ENCODE data around the gene GLCCI1. TPM values are rescaled to one million over a fixed set of nuclear protein-coding genes. Genes with fewer than 3 reads are reported as not detected.
"Not testable (repeated sequence)": the region's sequence is repeated elsewhere in the genome, so short reads cannot be mapped to it uniquely, and the experiment has no call there.

Gene GLCCI1
- total RNA-seq, 1 experiment from 2014 or later, result 3.1 TPM

- no peak for DNase-seq (ENCODE audit: low read depth)
These were observed 21.2 kb downstream of the GLCCI1 start for GRCh38 chr7:7989616-7990440.

- DNase-seq (ENCODE audit: low read depth), result no peak
These were observed 21.8 kb downstream of the GLCCI1 start for GRCh38 chr7:7990441-7990761.

GRCh38 chr7:7992506-7992905, 23.9 kb downstream of the GLCCI1 start:
- no peak for DNase-seq (ENCODE audit: low read depth)

- DNase-seq (ENCODE audit: low read depth), result not testable (repeated sequence)
These were observed 26.8 kb downstream of the GLCCI1 start for GRCh38 chr7:7995348-7995747.

GRCh38 chr7:7996568-7996967, 28.0 kb downstream of the GLCCI1 start:
- no peak for DNase-seq (ENCODE audit: low read depth)

DNA sequence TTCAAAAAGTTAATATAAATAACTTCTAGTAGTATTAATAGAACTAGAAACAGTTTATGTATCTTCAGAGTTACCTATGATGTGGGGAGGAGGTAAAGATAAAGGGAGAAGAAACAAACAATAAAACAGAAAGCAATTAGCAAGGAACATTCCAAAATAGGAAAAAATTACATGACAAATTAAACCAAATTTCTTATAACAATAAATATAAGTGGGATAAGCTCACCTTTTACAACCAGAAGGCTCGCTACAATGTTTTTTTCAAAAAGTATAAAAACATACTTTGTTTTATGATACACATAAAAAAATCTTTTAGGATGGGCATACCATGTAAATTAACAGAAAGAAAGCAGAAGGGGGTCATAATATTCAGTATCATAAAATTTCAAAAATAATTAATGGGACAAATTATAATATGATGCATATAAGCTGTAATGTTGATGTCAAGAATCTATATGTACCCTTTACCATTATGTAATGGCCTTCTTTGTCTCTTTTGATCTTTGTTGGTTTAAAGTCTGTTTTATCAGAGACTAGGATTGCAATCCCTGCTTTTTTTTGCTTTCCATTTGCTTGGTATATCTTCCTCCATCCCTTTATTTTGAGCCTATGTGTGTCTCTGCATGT, 31.8 kb downstream of the GLCCI1 start:
- no peak for DNase-seq (ENCODE audit: low read depth)

- no peak for DNase-seq (ENCODE audit: low read depth)
These were observed 34.5 kb downstream of the GLCCI1 start for GRCh38 chr7:8003077-8003476.

DNA sequence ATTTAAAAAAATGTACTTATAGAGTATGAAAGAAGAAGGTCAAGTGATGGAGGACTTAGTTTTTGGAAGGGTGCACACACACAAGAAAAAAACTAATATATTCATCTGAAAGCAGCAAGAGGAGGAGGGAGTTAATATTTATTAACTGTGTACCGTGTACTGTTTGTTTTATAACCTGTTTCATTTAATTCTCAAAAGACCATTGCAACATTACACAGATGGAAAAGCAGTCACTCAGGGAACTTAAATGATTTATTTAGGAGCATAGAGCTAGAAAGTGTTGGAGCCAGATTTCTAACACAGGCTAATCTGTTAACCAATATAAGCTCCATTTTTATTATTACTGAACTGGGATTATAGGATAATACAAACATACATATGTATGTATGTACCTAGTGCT, 36.7 kb downstream of the GLCCI1 start:
- DNase-seq (ENCODE audit: low read depth), result no peak

GRCh38 chr7:8014399-8014798, 45.8 kb downstream of the GLCCI1 start:
- DNase-seq (ENCODE audit: low read depth), result no peak

- DNase-seq (ENCODE audit: low read depth), result no peak
These were observed 46.6 kb downstream of the GLCCI1 start for GRCh38 chr7:8015100-8015745.

DNA sequence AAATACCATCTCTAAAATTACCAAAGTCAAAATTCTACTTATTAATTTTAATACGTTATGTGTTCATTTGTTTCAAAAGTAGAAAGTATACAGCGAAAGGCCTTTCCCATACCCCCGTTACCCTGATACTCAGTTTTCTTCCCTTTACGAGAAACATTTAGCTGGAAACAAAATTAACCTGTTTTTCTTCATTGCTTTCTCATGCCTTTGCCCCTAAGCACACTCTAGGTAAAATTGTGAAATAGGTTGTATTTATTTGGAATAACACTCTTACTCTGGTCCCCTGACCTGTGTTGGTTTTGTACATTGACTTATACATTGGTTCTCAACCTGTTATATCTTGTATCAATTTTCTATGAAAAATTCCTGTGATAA, 47.1 kb downstream of the GLCCI1 start:
- DNase-seq (ENCODE audit: low read depth), result no peak

DNA sequence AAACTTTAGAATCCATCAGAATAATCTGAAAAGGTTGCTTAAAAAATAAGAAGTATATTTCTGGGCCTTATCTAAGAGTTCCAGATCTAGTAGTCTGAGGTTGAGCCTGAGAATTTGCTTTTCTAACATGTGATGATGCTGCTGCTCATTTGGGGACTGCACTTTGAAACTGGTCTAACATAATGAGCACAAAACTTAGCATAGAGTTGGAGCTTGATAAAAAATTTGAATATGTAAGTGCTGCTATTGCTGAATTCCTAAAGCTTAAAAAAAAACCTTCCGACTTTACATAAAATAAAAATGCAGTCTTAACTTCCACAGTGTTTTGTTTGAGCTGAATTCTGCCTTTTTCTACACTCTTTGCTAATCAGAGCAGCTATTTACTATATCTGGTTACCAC, 48.8 kb downstream of the GLCCI1 start:
- no peak for DNase-seq (ENCODE audit: low read depth)

- DNase-seq (ENCODE audit: low read depth), result no peak
These were observed 50.4 kb downstream of the GLCCI1 start for GRCh38 chr7:8018961-8019360.

GRCh38 chr7:8022628-8023027, 54.0 kb downstream of the GLCCI1 start:
- DNase-seq (ENCODE audit: low read depth), result no peak

- no peak for DNase-seq (ENCODE audit: low read depth)
These were observed 66.6 kb downstream of the GLCCI1 start for GRCh38 chr7:8035192-8035591.

DNA sequence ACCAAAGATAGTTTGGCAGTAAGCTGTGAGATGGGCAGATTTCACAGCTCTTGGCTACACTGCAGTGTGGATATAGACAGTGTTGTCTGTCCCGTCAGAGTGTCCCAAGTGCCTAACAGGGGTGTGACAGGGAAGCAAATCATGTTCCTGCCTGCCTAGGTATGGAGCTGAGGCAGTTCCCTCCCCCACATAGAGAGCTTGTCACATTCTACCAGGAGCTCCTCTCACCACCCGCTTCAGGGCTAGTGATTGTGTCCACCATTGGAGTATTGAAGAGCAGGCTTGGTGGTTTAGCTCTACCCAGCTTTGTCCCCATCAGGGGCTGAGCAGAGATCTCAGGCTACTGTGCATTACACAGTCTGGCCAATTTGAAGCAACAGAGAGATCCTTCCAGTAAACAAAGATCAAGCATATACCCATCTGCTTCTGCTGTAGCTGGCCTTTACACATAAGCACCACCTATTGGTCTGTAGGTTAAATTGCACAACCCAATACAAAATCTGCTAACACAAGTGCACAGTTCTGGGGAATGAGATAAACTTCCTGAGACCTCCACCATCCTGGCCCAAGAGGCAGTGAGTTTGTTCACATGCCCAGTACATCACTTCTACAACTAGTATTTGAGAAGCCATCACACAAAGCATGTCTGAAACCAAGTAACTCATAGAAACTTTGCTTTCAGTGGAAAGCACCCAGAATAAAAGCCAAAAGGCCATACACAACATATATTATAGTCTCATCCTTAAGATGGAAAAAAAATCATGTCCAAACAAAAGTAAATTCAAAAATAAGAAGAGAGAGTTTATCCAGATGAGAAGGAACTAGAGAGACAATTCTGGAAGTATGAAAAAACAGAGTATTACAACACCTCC, 67.3 kb downstream of the GLCCI1 start:
- DNase-seq (ENCODE audit: low read depth), result peak; percentile 16

GRCh38 chr7:8037151-8037550, 68.6 kb downstream of the GLCCI1 start:
- DNase-seq (ENCODE audit: low read depth), result no peak

- DNase-seq (ENCODE audit: low read depth), result no peak
These were observed 72.3 kb downstream of the GLCCI1 start for GRCh38 chr7:8040768-8041369.

- DNase-seq (ENCODE audit: low read depth), result no peak
These were observed 74.4 kb downstream of the GLCCI1 start for GRCh38 chr7:8042796-8043535.

DNA sequence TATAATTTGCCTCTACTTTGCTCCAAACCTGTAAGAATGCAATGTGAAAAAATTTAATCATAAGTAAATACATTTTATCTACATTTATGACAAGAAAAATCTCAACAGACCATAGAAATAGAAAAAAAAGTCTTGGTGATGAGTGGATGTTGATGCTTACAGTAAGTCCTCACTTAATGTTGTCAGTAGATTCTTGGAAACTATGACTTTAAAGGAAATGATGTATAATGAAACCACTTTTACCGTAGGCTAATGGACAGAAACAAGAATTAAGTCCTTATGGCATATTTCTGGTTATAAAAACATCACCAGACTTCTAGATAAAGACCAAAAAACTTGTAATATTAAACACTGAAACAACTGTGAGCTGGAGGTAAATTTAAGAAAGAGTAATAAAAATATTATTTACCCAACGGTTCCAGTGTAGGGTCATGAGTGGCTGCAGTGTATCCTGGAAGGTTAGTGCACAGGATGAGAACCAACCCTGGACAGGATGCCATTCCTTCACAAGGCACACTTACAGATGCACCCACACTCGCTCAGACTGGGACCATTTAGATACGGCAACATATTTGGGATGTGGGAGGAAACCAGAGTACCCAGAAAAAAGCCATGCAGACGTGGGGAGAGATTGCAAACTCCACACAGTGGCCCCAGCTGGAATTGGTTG, 76.3 kb downstream of the GLCCI1 start:
- no peak for DNase-seq (ENCODE audit: low read depth)

Measured in RPMI7951 (cell line).